ENCODE measurements around the gene APLN.

GRCh38 chrX:129617420-129617819 is 37.3 kb downstream of the APLN start:
- TF ChIP-seq CTCF (IDR thresholded peaks at IDR 0.05; ENCODE audit: low read depth, low read length) (no peak), EZH2phosphoT487 (IDR thresholded peaks at IDR 0.05; ENCODE audit: low read depth) (no peak)
